ENCODE measurements around the gene ABCA10. TPM values are rescaled to one million over a fixed set of nuclear protein-coding genes. Genes with fewer than 3 reads are reported as not detected.

ABCA10 gene
- total RNA-seq, 1 donor, result 1.0 TPM

DNA sequence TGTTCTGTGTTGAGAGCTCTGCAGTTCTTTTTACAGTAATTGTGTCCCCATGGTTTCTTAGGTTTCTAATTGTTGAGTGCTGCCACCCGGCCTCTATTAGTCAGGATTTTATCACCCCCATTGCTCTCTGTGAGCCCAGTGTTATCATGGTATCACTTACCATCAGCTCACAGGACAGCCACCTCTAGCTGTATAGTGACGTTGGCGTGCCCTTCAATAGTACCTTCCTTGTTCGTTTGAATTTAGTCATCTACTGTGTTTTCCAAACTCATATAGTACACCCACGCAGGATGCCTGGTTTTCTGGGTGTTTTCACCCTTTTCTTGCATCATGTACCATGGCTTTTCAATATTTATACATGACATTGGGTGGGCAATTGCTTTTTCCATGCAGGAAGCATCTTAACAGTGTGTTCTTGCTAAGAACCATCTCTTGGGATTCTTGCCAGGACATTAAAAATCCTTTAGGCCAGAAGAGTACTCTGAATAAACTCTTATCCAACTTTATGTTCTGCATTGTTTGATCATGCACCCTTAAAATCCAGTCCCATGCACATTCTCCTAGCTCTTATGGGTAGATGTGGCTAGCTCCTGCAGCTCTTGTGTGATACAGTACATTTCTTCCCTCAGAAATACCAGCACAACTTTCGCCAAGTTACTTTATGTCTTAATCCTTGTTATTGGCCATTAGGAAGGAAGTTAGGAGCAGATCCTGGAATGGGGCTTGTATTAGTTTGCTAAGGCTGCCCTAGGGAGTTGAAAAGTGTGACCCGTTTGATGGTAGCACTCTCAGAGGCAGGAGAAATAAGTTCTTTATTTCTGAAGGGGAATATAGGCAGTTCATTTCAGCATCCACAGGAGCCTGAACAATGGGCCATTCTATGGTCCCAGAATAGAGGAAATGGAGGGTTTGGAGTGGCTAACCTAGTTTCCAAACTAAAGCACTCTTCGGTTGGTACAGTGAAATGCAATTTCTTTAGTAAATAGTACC is 11.3 kb upstream of the ABCA10 start:
- Histone ChIP-seq H3K9me3 (ENCODE audit: low read depth, low read length) (no peaks in the 10 kb centered on the region), H3K4me1 (ENCODE audit: insufficient read depth, low read length) (peaks cover 4% of the 10 kb centered on the region), H3K4me3 (ENCODE audit: low read length) (no peak overlapping the region)

GRCh38 chr17:69236946-69237345 is 8.3 kb upstream of the ABCA10 start:
- Histone ChIP-seq H3K9me3 (ENCODE audit: low read depth, low read length) (peaks cover 19% of the 10 kb centered on the region), H3K4me3 (ENCODE audit: low read length) (no peak overlapping the region), H3K27me3 (ENCODE audit: insufficient read depth, low read length) (no peaks in the 10 kb centered on the region), H3K4me1 (ENCODE audit: insufficient read depth, low read length) (peaks cover 4% of the 10 kb centered on the region)

More for the DNA sequence above, 11.3 kb upstream of the ABCA10 start:
- H3K27me3 ChIP-seq (ENCODE audit: insufficient read depth, low read length), result no peaks in the 10 kb centered on the region

- Histone ChIP-seq H3K4me3 (ENCODE audit: low read length) (no peak overlapping the region), H3K4me1 (ENCODE audit: insufficient read depth, low read length) (peaks cover 4% of the 10 kb centered on the region), H3K27me3 (ENCODE audit: insufficient read depth, low read length) (no peaks in the 10 kb centered on the region), H3K9me3 (ENCODE audit: low read depth, low read length) (peaks cover 23% of the 10 kb centered on the region)
Measured at GRCh38 chr17:69236464-69236863, 7.8 kb upstream of the ABCA10 start.

DNA sequence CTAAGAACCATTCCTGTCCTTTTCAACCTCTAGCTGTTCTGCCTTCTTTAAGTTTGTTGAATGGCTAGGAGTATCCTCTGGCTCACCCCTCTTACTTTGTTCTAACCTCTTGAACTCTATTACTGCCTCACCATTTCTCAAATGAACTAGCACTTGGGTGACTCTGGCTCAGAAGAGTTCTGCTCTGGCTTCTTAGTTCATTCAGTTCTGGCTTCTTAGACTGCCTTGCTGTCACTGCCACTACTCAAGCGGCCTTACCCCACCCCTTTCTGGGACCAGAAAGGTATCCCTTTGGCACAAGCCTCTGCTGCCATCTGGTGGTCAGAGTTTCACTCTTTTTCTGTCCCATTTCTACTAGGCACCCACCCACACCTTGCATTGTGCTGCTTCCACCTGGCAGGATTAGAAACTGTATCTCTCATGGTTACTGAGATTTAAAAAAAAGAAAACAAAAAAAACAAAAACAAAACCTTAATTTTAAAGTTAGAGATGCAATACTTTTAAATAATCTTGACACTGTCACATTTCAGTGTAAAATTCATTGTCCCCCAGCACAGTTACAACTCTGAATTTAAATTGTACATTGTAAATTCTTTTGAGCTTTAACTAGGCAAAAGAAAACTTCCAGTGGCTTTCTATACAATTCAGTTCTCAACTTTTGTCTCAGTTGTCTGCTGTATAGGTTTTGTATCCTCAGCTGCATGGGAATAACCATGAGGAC is 6.9 kb upstream of the ABCA10 start:
- Histone ChIP-seq H3K4me3 (ENCODE audit: low read length) (no peak overlapping the region), H3K4me1 (ENCODE audit: insufficient read depth, low read length) (peaks cover 4% of the 10 kb centered on the region), H3K27me3 (ENCODE audit: insufficient read depth, low read length) (no peaks in the 10 kb centered on the region), H3K9me3 (ENCODE audit: low read depth, low read length) (peaks cover 28% of the 10 kb centered on the region)

DNA sequence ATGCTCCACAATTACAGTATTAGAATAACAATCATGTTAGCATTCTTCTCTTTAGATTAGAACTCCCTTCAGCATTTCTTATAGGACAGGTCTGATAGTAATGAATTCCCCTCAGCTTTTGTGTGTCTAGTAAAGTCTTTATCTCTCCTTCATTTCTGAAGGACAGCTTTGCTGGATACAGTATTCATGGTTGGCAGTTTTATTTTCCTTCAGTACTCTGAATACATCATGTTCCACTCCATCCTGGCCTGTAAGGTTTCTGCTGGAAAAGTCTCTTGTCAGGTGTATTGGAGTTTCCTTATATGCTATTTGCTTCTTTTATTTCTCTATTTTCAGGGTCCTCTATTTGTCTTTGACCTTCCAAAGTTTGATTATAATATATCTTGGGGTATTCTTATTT is 4.0 kb upstream of the ABCA10 start:
- Histone ChIP-seq H3K9me3 (ENCODE audit: low read depth, low read length) (peaks cover 28% of the 10 kb centered on the region), H3K4me1 (ENCODE audit: insufficient read depth, low read length) (peaks cover 4% of the 10 kb centered on the region), H3K4me3 (ENCODE audit: low read length) (no peak overlapping the region), H3K27me3 (ENCODE audit: insufficient read depth, low read length) (no peaks in the 10 kb centered on the region)

GRCh38 chr17:69231521-69231920 is 2.9 kb upstream of the ABCA10 start:
- Histone ChIP-seq H3K9me3 (ENCODE audit: low read depth, low read length) (peaks cover 28% of the 10 kb centered on the region), H3K27me3 (ENCODE audit: insufficient read depth, low read length) (no peaks in the 10 kb centered on the region), H3K4me1 (ENCODE audit: insufficient read depth, low read length) (peaks cover 4% of the 10 kb centered on the region), H3K4me3 (ENCODE audit: low read length) (no peak overlapping the region)

- no peak overlapping the region for H3K4me3 ChIP-seq (ENCODE audit: low read length)
- H3K27me3 ChIP-seq (ENCODE audit: insufficient read depth, low read length), result no peaks in the 10 kb centered on the region
- peaks cover 4% of the 10 kb centered on the region for H3K4me1 ChIP-seq (ENCODE audit: insufficient read depth, low read length)
- peaks cover 28% of the 10 kb centered on the region for H3K9me3 ChIP-seq (ENCODE audit: low read depth, low read length)
Measured at GRCh38 chr17:69230939-69231338, 2.3 kb upstream of the ABCA10 start.

DNA sequence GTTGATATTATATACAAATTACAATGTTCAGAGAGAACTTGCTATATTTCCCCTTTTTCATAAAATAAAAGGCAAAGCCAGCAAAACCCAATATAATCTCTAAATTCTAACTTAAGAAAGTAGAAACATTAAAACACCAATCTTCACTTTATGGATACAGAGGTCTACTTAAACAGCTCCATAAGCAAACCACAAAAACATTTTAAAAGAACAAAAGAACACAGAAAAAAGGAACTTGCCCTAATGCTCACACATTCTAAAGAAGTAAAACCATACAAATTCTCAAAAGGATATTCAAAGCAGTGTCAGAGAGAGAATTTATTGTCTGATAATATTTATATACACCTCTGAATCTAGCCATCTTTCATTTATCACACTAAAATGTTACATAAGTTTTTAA is 606 bp downstream of the ABCA10 start:
- Histone ChIP-seq H3K4me3 (ENCODE audit: low read length) (no peak overlapping the region), H3K4me1 (ENCODE audit: insufficient read depth, low read length) (peaks cover 3% of the 10 kb centered on the region), H3K9me3 (ENCODE audit: low read depth, low read length) (peaks cover 20% of the 10 kb centered on the region), H3K27me3 (ENCODE audit: insufficient read depth, low read length) (no peaks in the 10 kb centered on the region)

- H3K4me1 ChIP-seq (ENCODE audit: insufficient read depth, low read length), result peaks cover 3% of the 10 kb centered on the region
- H3K27me3 ChIP-seq (ENCODE audit: insufficient read depth, low read length), result no peaks in the 10 kb centered on the region
- H3K9me3 ChIP-seq (ENCODE audit: low read depth, low read length), result peaks cover 15% of the 10 kb centered on the region
- H3K4me3 ChIP-seq (ENCODE audit: low read length), result no peak overlapping the region
Measured at GRCh38 chr17:69227541-69227940, 1.1 kb downstream of the ABCA10 start.

- Histone ChIP-seq H3K9me3 (ENCODE audit: low read depth, low read length) (no peaks in the 10 kb centered on the region), H3K4me3 (ENCODE audit: low read length) (no peak overlapping the region), H3K27me3 (ENCODE audit: insufficient read depth, low read length) (no peaks in the 10 kb centered on the region), H3K4me1 (ENCODE audit: insufficient read depth, low read length) (peaks cover 3% of the 10 kb centered on the region)
Measured at GRCh38 chr17:69223809-69224208, 4.8 kb downstream of the ABCA10 start.

GRCh38 chr17:69222707-69223258 is 5.8 kb downstream of the ABCA10 start:
- H3K4me1 ChIP-seq (ENCODE audit: insufficient read depth, low read length), result peaks cover 3% of the 10 kb centered on the region
- H3K27me3 ChIP-seq (ENCODE audit: insufficient read depth, low read length), result no peaks in the 10 kb centered on the region
- no peak overlapping the region for H3K4me3 ChIP-seq (ENCODE audit: low read length)

DNA sequence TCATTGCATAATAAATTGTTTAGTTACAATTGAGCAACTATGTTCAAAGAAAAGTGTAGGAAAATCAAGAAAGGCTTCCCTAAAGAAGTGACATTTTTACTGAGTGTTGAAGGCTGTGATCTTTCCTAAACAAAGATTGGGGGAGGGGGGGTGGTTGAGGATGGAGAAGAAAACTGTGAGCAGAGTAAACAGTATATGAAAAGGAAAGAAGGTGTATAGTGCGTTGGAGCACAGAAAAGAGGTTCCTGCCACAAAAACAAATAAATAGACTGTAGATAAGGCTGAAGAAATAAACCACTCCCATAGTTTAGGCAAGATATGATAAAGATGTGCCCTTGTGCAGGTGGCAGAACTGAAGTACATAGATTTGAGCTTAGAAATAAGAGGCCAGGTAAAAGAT is 8.5 kb downstream of the ABCA10 start:
- Histone ChIP-seq H3K27me3 (ENCODE audit: insufficient read depth, low read length) (no peaks in the 10 kb centered on the region), H3K4me1 (ENCODE audit: insufficient read depth, low read length) (peaks cover 3% of the 10 kb centered on the region), H3K4me3 (ENCODE audit: low read length) (no peak overlapping the region), H3K9me3 (ENCODE audit: low read depth, low read length) (no peaks in the 10 kb centered on the region)

More at GRCh38 chr17:69222707-69223258, 5.8 kb downstream of the ABCA10 start:
- H3K9me3 ChIP-seq (ENCODE audit: low read depth, low read length), result no peaks in the 10 kb centered on the region

GRCh38 chr17:69218986-69219385 is 9.6 kb downstream of the ABCA10 start:
- Histone ChIP-seq H3K27me3 (ENCODE audit: insufficient read depth, low read length) (no peaks in the 10 kb centered on the region), H3K4me1 (ENCODE audit: insufficient read depth, low read length) (peaks cover 2% of the 10 kb centered on the region), H3K4me3 (ENCODE audit: low read length) (no peak overlapping the region), H3K9me3 (ENCODE audit: low read depth, low read length) (no peaks in the 10 kb centered on the region)

DNA sequence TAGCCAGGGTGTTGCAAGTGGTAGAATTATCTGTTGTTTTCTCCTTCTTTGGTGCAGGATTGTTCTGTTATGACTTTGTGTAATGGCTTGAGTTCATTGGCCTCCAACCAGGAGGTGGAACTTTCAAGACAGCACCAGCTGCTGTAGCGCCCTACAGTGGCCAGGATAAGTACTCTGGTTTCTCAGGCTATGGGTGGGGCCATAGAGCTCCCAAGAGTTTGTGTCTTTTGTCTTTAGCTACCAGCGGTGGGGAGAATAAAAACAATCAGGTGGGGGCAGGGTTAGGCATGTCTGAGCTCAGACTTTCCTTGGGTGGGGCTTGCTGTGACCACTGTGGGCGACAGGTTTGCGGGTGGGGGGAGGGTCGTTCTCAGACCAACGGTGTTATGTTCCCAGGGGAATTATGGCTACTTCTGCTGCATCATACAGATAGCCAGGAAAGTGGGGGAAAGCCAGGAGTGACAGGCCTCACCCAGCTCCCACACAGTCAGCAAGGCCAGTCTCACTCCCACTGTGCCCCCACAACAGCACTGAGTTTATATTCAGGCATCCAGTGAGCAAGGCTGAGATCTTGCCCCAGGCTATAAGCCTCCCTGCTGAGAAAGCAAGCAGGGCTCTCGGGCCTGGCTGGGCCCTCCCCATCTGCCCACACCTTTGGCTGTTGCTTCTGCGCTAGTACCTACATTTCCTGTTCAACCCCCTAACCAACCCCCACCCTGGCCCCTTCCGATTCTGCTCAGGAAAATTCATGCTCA is 15.4 kb downstream of the ABCA10 start:
- no peak overlapping the region for H3K4me3 ChIP-seq (ENCODE audit: low read length)
- no peaks in the 10 kb centered on the region for H3K4me1 ChIP-seq (ENCODE audit: insufficient read depth, low read length)
- no peaks in the 10 kb centered on the region for H3K27me3 ChIP-seq (ENCODE audit: insufficient read depth, low read length)
- no peaks in the 10 kb centered on the region for H3K9me3 ChIP-seq (ENCODE audit: low read depth, low read length)
